ENCODE results near the gene PCDH20.
"Not testable (repeated sequence)": the region's sequence is repeated elsewhere in the genome, so short reads cannot be mapped to it uniquely, and the experiment has no call there.

The PCDH20 gene

GRCh38 chr13:61370520-61370919 lies 45.1 kb downstream of the PCDH20 start:
- H3K9me3 ChIP-seq = no peaks in the 10 kb centered on the region
- H3K4me1 ChIP-seq = no peaks in the 10 kb centered on the region
- TF ChIP-seq CTCF (IDR thresholded peaks at IDR 0.05; ENCODE audit: low read depth, low read length) = no peak
- H3K36me3 ChIP-seq = no peaks in the 10 kb centered on the region
- H3K4me3 ChIP-seq (ENCODE audit: low read depth, low read length) = no peak overlapping the region
- DNase-seq = no peak
- no peaks in the 10 kb centered on the region for H3K27me3 ChIP-seq

GRCh38 chr13:61364690-61365089 lies 51.0 kb downstream of the PCDH20 start:
- not testable (repeated sequence) for H3K4me3 ChIP-seq (ENCODE audit: low read depth, low read length); H3K36me3 ChIP-seq; H3K27me3 ChIP-seq; H3K4me1 ChIP-seq; DNase-seq; H3K9me3 ChIP-seq

DNA sequence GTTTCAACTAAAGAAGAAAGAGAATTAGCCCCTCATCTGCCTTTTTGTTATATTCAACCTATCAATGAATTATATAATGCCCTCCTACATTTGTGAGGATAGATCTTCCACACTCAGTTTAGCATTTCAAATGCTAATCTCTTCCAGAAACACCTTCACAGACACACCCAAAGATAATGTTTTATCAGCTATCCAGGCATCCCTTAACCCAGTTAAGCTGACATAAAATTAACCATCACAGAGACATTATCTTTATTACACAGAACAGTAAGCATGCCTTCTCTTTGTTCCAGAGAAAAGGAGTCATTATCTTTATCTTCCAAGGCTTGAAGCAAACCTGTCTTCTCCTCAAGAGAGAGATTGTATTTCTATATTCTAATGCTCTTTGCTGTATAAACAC lies 53.1 kb downstream of the PCDH20 start:
- no peak for TF ChIP-seq CTCF (IDR thresholded peaks at IDR 0.05; ENCODE audit: low read depth, low read length)

More for the DNA sequence above, 53.1 kb downstream of the PCDH20 start:
- no peaks in the 10 kb centered on the region for H3K4me1 ChIP-seq
- no peak for DNase-seq
- H3K9me3 ChIP-seq = no peaks in the 10 kb centered on the region
- no peaks in the 10 kb centered on the region for H3K36me3 ChIP-seq
- H3K4me3 ChIP-seq (ENCODE audit: low read depth, low read length) = no peak overlapping the region
- H3K27me3 ChIP-seq = no peaks in the 10 kb centered on the region

All from BE2C (cell line).